NCI-H1436 (cell line): Measurements from ENCODE around the gene CEP170B.

Experiments used
- DNase-seq: peaks from one replicate; lab custom pipeline; 2025; lab: John Stamatoyannopoulos, UW

Gene CEP170B

GRCh38 chr14:104868060-104868740 lies 3.1 kb downstream of the CEP170B start:
- no peak for DNase-seq

- no peak for DNase-seq
These were observed 3.9 kb downstream of the CEP170B start for GRCh38 chr14:104868811-104869572.

GRCh38 chr14:104869669-104870367 lies 4.8 kb downstream of the CEP170B start:
- no peak for DNase-seq

GRCh38 chr14:104870368-104871144 lies 5.5 kb downstream of the CEP170B start:
- DNase-seq, result no peak

- no peak for DNase-seq
These were observed 6.1 kb downstream of the CEP170B start for GRCh38 chr14:104871145-104871655.

GRCh38 chr14:104871656-104872468 lies 6.8 kb downstream of the CEP170B start:
- no peak for DNase-seq

GRCh38 chr14:104872469-104873341 lies 7.6 kb downstream of the CEP170B start:
- no peak for DNase-seq

- no peak for DNase-seq
These were observed 8.4 kb downstream of the CEP170B start for GRCh38 chr14:104873380-104874055.

GRCh38 chr14:104874110-104874531 lies 9.1 kb downstream of the CEP170B start:
- DNase-seq, result no peak

- DNase-seq, result no peak
These were observed 9.7 kb downstream of the CEP170B start for GRCh38 chr14:104874571-104875411.

GRCh38 chr14:104875412-104875751 lies 10.3 kb downstream of the CEP170B start:
- no peak for DNase-seq

- no peak for DNase-seq
These were observed 10.7 kb downstream of the CEP170B start for GRCh38 chr14:104875811-104876210.

- DNase-seq, result peak; percentile 2
These were observed 11.2 kb downstream of the CEP170B start for GRCh38 chr14:104876251-104876699.

GRCh38 chr14:104877066-104877805 lies 12.2 kb downstream of the CEP170B start:
- no peak for DNase-seq

- no peak for DNase-seq
These were observed 12.9 kb downstream of the CEP170B start for GRCh38 chr14:104877806-104878550.

- no peak for DNase-seq
These were observed 13.5 kb downstream of the CEP170B start for GRCh38 chr14:104878582-104878981.
